Measurements from ENCODE around the gene CCDC63.
A peak's percentile ranks its signal among the peaks of the same experiment; 100 is the strongest.

Gene CCDC63

DNA sequence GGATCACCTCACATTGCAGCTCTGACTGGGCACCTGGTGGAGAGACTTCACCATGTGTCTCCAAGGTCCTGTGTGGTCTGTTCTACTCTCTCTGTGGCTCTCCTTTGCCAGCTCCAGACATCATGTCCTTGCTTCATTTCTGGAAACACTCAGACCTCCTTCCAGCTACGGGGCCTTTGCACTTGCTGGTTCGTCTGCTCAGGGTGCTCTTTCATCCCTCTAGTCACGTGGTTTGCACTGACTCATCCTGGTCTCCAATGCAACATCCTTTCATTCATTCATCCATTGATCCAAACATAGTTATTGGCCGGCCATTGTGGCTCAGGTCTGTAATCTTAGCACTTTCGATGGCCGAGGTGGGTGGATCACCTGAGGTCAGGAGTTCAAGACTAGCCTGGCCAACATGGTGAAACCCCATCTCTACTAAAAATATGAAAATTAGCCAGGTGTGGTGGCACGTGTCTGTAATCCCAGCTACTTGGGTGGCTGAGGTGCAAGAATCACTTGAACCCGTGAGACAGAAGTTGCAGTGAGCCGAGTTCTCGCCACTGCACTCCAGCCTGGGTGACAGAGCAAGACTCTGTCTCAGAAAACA, 23.9 kb upstream of the CCDC63 start:
- Mint-ChIP-seq H3K36me3 (no peaks in the 10 kb centered on the region), H3K27ac (no peak overlapping the region), H3K4me1 (ENCODE audit: low read depth) (peaks cover 4% of the 10 kb centered on the region), H3K9me3 (ENCODE audit: low read depth) (no peaks in the 10 kb centered on the region), H3K27me3 (peaks cover 3% of the 10 kb centered on the region), H3K4me3 (no peak overlapping the region)

GRCh38 chr12:110824342-110824741, 22.4 kb upstream of the CCDC63 start:
- Mint-ChIP-seq H3K4me1 (ENCODE audit: low read depth) (peaks cover 4% of the 10 kb centered on the region), H3K27me3 (peaks cover 3% of the 10 kb centered on the region), H3K27ac (no peak overlapping the region), H3K9me3 (ENCODE audit: low read depth) (no peaks in the 10 kb centered on the region), H3K36me3 (no peaks in the 10 kb centered on the region), H3K4me3 (no peak overlapping the region)

DNA sequence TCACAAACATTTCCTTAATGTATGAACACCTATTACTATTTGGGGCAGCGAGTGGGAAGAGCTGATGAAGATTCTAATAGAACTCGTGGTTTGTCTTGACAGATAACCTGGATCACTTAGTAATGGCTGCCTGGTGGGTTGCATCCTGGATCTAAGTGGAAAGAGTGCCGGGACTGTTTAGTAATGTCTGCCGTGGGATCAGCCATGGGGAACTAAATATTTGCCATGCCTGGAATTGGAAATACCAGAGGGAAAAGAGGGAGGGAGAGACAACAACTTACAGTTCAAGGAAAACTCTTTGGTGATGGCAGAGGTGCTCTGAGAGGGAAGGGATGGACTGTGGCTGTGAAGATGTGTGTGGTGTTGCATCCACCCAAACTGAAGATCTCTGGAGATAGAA, 21.3 kb upstream of the CCDC63 start:
- H3K27me3 Mint-ChIP-seq, result peaks cover 3% of the 10 kb centered on the region
- no peaks in the 10 kb centered on the region for H3K9me3 Mint-ChIP-seq (ENCODE audit: low read depth)
- no peak overlapping the region for H3K27ac Mint-ChIP-seq
- no peak overlapping the region for H3K4me3 Mint-ChIP-seq
- H3K36me3 Mint-ChIP-seq, result no peaks in the 10 kb centered on the region
- peaks cover 4% of the 10 kb centered on the region for H3K4me1 Mint-ChIP-seq (ENCODE audit: low read depth)

DNA sequence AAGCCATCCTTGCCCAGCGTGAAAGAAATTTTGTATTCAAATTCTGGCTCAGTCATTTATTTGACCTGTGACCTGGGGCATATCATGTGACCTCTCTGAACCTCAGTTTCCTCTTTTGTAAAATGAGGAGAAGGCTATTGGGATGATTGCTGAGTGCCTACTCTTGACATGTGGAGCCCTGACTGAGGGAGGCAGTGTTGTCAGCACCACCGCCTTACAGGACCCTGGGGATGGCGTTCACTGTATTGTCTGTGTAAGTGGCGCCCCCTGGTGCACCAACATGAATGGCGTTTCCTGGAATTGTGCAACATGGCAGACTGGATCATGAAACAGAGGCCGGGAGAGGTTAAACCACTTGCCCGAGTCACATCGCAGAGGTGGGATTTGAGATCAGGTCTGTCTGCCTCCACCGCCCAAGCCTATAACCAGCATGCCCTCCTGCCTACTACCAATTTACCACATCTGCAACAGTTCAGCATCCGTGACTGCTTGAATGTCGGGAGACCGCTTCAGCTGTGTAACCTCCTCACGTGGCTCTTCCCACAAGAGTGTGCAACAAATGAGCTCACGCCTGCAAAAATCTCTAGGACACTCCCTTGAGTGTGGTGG, 20.1 kb upstream of the CCDC63 start:
- Mint-ChIP-seq H3K27ac (no peak overlapping the region), H3K27me3 (peaks cover 5% of the 10 kb centered on the region), H3K4me3 (peak overlapping the region; percentile 61), H3K9me3 (ENCODE audit: low read depth) (no peaks in the 10 kb centered on the region), H3K36me3 (no peaks in the 10 kb centered on the region), H3K4me1 (ENCODE audit: low read depth) (peaks cover 4% of the 10 kb centered on the region)

DNA sequence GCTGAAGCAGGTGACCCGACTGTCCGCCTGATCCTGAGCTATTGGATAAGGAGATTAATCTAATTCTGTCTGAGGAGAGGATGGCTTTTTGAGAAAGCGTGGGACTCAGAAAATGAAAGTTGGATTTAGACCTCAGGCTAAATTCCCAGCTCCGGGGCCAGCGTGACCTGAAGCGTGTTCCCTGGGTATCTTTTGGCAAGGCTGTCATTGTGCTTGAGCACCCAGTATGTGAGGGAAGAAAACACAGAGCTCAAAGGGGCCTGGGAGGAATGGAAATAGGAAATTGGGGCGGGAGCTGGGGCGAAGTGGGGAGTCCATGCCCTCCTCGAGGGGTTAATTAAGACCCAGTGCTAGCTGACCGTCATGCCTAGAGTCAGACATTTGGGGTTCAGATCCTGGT, 17.5 kb upstream of the CCDC63 start:
- no peak overlapping the region for H3K4me3 Mint-ChIP-seq
- H3K4me1 Mint-ChIP-seq (ENCODE audit: low read depth), result peaks cover 4% of the 10 kb centered on the region
- H3K27me3 Mint-ChIP-seq, result peaks cover 9% of the 10 kb centered on the region
- no peaks in the 10 kb centered on the region for H3K36me3 Mint-ChIP-seq
- H3K27ac Mint-ChIP-seq, result no peak overlapping the region
- no peaks in the 10 kb centered on the region for H3K9me3 Mint-ChIP-seq (ENCODE audit: low read depth)

DNA sequence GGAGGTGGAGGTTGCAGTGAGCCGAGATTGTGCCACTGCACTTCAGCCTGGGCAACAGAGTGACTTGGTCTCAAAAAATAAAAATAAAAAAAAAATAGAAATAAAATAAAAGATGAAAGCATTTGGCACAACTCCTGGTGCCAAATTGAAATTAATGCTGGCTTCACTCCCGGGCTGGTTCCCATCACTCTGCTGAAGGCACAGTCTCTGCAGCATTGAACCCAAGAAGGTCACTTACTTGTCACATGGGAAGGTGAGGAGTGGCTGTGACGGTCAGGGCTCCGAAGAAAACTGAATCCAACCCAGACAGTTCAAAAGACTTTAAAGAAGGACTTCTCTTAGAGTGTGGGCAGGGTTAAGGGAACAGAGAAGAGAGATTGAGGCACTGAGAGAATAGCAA, 10.5 kb upstream of the CCDC63 start:
- peaks cover 4% of the 10 kb centered on the region for H3K27me3 Mint-ChIP-seq
- H3K4me3 Mint-ChIP-seq, result no peak overlapping the region
- H3K27ac Mint-ChIP-seq, result no peak overlapping the region
- no peaks in the 10 kb centered on the region for H3K36me3 Mint-ChIP-seq
- H3K9me3 Mint-ChIP-seq (ENCODE audit: low read depth), result no peaks in the 10 kb centered on the region
- no peaks in the 10 kb centered on the region for H3K4me1 Mint-ChIP-seq (ENCODE audit: low read depth)

DNA sequence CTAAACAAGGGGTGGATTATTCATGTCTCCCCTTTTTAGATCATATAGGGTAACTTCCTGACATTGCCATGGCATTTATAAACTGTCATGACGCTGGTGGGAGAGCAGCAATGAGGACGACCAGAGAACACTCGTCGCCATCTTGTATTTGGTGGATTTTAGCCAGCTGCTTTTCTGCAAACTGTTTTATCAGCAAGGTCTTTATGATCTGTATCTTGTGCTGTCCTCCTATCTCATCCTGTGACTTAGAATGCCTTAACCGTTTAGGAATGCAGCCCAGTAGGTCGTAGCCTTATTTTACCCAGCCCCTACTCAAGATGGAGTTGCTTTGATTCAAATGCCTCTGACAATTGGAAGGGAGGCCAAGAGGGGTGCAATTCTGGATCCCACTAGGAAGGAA, 5.8 kb upstream of the CCDC63 start:
- no peak overlapping the region for H3K27ac Mint-ChIP-seq
- H3K9me3 Mint-ChIP-seq (ENCODE audit: low read depth), result no peaks in the 10 kb centered on the region
- no peaks in the 10 kb centered on the region for H3K4me1 Mint-ChIP-seq (ENCODE audit: low read depth)
- no peaks in the 10 kb centered on the region for H3K36me3 Mint-ChIP-seq
- no peak overlapping the region for H3K4me3 Mint-ChIP-seq
- H3K27me3 Mint-ChIP-seq, result peaks cover 6% of the 10 kb centered on the region

- Mint-ChIP-seq H3K27ac (no peak overlapping the region), H3K4me3 (no peak overlapping the region), H3K27me3 (peaks cover 19% of the 10 kb centered on the region), H3K9me3 (ENCODE audit: low read depth) (no peaks in the 10 kb centered on the region), H3K4me1 (ENCODE audit: low read depth) (peaks cover 3% of the 10 kb centered on the region), H3K36me3 (no peaks in the 10 kb centered on the region)
These were observed 2.7 kb upstream of the CCDC63 start for GRCh38 chr12:110844131-110844530.

- Mint-ChIP-seq H3K4me1 (ENCODE audit: low read depth) (peaks cover 3% of the 10 kb centered on the region), H3K9me3 (ENCODE audit: low read depth) (no peaks in the 10 kb centered on the region), H3K36me3 (no peaks in the 10 kb centered on the region), H3K27me3 (peaks cover 19% of the 10 kb centered on the region), H3K27ac (no peak overlapping the region), H3K4me3 (no peak overlapping the region)
These were observed 2.0 kb upstream of the CCDC63 start for GRCh38 chr12:110844551-110845338.

DNA sequence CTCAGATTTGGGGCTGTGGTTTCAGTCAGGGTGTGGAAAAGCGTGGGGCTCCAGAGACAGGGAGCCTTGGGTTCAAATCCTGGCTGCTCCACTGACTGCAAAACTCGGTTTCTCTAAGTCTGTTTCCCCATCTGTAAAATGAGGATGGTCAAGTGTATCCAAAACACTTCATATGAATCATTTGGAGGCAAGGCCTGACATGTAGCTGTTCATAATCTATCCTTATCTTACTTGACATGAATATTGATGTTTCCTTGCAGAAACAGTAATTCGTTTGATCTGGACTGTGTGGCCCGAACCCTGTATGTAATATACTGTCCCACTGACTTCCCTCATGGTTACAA, 1.5 kb upstream of the CCDC63 start:
- Mint-ChIP-seq H3K36me3 (no peaks in the 10 kb centered on the region), H3K4me3 (no peak overlapping the region)

GRCh38 chr12:110848314-110848923, 1.6 kb downstream of the CCDC63 start:
- H3K9me3 Mint-ChIP-seq (ENCODE audit: low read depth), result no peaks in the 10 kb centered on the region
- no peak overlapping the region for H3K27ac Mint-ChIP-seq
- no peaks in the 10 kb centered on the region for H3K36me3 Mint-ChIP-seq
- H3K27me3 Mint-ChIP-seq, result peaks cover 24% of the 10 kb centered on the region
- no peak overlapping the region for H3K4me3 Mint-ChIP-seq
- H3K4me1 Mint-ChIP-seq (ENCODE audit: low read depth), result peaks cover 3% of the 10 kb centered on the region

More for the DNA sequence above, 1.5 kb upstream of the CCDC63 start:
- Mint-ChIP-seq H3K9me3 (ENCODE audit: low read depth) (no peaks in the 10 kb centered on the region), H3K4me1 (ENCODE audit: low read depth) (peaks cover 3% of the 10 kb centered on the region), H3K27ac (no peak overlapping the region), H3K27me3 (peaks cover 19% of the 10 kb centered on the region)

GRCh38 chr12:110849221-110849620, 2.4 kb downstream of the CCDC63 start:
- Mint-ChIP-seq H3K27ac (no peak overlapping the region), H3K36me3 (no peaks in the 10 kb centered on the region), H3K4me1 (ENCODE audit: low read depth) (peaks cover 3% of the 10 kb centered on the region)

DNA sequence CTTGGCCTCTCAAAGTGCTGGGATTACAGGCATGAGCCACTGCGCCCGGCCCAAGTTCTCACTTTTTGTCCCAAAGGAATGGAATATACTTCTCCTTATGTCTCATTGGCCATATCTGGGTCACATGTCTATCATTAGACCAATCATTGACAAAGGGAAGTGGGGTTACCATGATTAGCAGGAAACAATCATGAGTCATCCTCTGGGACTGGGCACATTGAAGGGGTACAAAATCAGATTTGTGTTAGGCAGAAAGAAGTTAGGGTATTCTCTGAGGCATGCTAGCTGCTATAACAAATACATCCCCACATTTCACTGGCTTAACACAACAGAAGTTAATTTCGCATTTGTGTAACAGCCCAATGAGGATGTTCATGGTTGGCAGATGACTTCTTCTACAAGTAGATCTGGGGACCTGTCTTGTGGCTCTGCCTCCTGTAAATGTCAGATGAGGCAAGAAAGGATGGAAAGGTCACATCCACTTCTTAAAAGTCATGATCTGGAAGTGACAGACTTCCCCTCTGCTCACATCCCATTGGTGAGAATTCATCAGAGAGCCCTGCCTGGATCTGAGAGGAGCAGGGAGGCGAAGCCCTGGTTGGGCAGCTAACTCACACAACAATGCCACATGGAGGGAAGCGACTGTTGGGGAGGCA, 3.1 kb downstream of the CCDC63 start:
- H3K4me1 Mint-ChIP-seq (ENCODE audit: low read depth), result peaks cover 3% of the 10 kb centered on the region
- H3K27me3 Mint-ChIP-seq, result peaks cover 20% of the 10 kb centered on the region
- H3K4me3 Mint-ChIP-seq, result no peak overlapping the region
- no peaks in the 10 kb centered on the region for H3K9me3 Mint-ChIP-seq (ENCODE audit: low read depth)
- no peaks in the 10 kb centered on the region for H3K36me3 Mint-ChIP-seq
- H3K27ac Mint-ChIP-seq, result no peak overlapping the region

More at GRCh38 chr12:110849221-110849620, 2.4 kb downstream of the CCDC63 start:
- Mint-ChIP-seq H3K4me3 (no peak overlapping the region), H3K27me3 (peaks cover 24% of the 10 kb centered on the region), H3K9me3 (ENCODE audit: low read depth) (no peaks in the 10 kb centered on the region)

DNA sequence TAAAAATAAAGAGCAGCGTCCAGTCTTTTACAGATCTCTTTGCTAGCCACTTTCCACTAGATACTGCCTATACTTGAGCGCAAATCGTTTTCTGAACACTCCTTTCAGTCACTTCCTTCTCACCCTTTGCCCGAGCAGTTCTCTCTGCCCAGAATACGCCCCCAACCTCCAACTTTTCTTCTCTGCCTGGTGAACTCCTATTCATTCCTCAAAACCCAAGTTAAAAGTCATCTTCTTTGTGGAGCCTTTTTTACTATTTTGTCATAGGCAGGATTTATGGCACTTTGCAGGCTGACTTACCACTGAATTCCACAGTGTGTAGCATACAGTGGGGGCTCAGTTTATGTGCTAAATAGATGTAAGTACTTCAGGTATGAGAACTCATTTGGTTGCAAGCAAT, 4.0 kb downstream of the CCDC63 start:
- Mint-ChIP-seq H3K9me3 (ENCODE audit: low read depth) (no peaks in the 10 kb centered on the region), H3K4me1 (ENCODE audit: low read depth) (peaks cover 3% of the 10 kb centered on the region), H3K4me3 (no peak overlapping the region), H3K27ac (no peak overlapping the region), H3K27me3 (peaks cover 18% of the 10 kb centered on the region), H3K36me3 (no peaks in the 10 kb centered on the region)

- Mint-ChIP-seq H3K27me3 (peaks cover 4% of the 10 kb centered on the region), H3K9me3 (ENCODE audit: low read depth) (no peaks in the 10 kb centered on the region), H3K36me3 (no peaks in the 10 kb centered on the region), H3K4me3 (no peak overlapping the region), H3K27ac (no peak overlapping the region), H3K4me1 (ENCODE audit: low read depth) (no peaks in the 10 kb centered on the region)
These were observed 7.0 kb downstream of the CCDC63 start for GRCh38 chr12:110853836-110854235.

All from activated naive CD8-positive, alpha-beta T cell (primary cell).